ENCODE results near the gene FXYD1.

Gene FXYD1

GRCh38 chr19:35119578-35120155 lies 19.0 kb upstream of the FXYD1 start:
- DNase-seq, result no peak
- H3K4me3 ChIP-seq (ENCODE audit: low read depth, low read length), result no peak overlapping the region
- TF ChIP-seq CTCF (IDR thresholded peaks at IDR 0.05; ENCODE audit: low read depth, low read length, missing control alignments), result no peak
- no peaks in the 10 kb centered on the region for H3K27me3 ChIP-seq (replicated peaks)
- H3K36me3 ChIP-seq (replicated peaks), result no peaks in the 10 kb centered on the region
- in situ Hi-C loops (cut with HindIII; ENCODE audit: low pct_ligation_motif_present, low sequenced_read_pairs), result no loop called here
- no peak overlapping the region for H3K27ac ChIP-seq

GRCh38 chr19:35120492-35120891 lies 18.1 kb upstream of the FXYD1 start:
- no peak overlapping the region for H3K27ac ChIP-seq
- no peak for DNase-seq
- H3K4me3 ChIP-seq (ENCODE audit: low read depth, low read length), result no peak overlapping the region
- no peaks in the 10 kb centered on the region for H3K27me3 ChIP-seq (replicated peaks)
- TF ChIP-seq CTCF (IDR thresholded peaks at IDR 0.05; ENCODE audit: low read depth, low read length, missing control alignments), result no peak
- in situ Hi-C loops (cut with HindIII; ENCODE audit: low pct_ligation_motif_present, low sequenced_read_pairs), result no loop called here
- no peaks in the 10 kb centered on the region for H3K36me3 ChIP-seq (replicated peaks)

- DNase-seq, result no peak
- no peak overlapping the region for H3K27ac ChIP-seq
- no peak overlapping the region for H3K4me3 ChIP-seq (ENCODE audit: low read depth, low read length)
- in situ Hi-C loops (cut with HindIII; ENCODE audit: low pct_ligation_motif_present, low sequenced_read_pairs), result no loop called here
- no peak for TF ChIP-seq CTCF (IDR thresholded peaks at IDR 0.05; ENCODE audit: low read depth, low read length, missing control alignments)
- no peaks in the 10 kb centered on the region for H3K36me3 ChIP-seq (replicated peaks)
- H3K27me3 ChIP-seq (replicated peaks), result no peaks in the 10 kb centered on the region
These were observed 17.7 kb upstream of the FXYD1 start for GRCh38 chr19:35120898-35121297.

- H3K27ac ChIP-seq, result no peak overlapping the region
- TF ChIP-seq CTCF (IDR thresholded peaks at IDR 0.05; ENCODE audit: low read depth, low read length, missing control alignments), result no peak
- in situ Hi-C loops (cut with HindIII; ENCODE audit: low pct_ligation_motif_present, low sequenced_read_pairs), result no loop called here
- no peak overlapping the region for H3K4me3 ChIP-seq (ENCODE audit: low read depth, low read length)
- no peaks in the 10 kb centered on the region for H3K27me3 ChIP-seq (replicated peaks)
- no peaks in the 10 kb centered on the region for H3K36me3 ChIP-seq (replicated peaks)
- DNase-seq, result no peak
These were observed 15.7 kb upstream of the FXYD1 start for GRCh38 chr19:35122687-35123551.

- H3K27ac ChIP-seq, result no peak overlapping the region
- in situ Hi-C loops (cut with HindIII; ENCODE audit: low pct_ligation_motif_present, low sequenced_read_pairs), result no loop called here
- no peaks in the 10 kb centered on the region for H3K27me3 ChIP-seq (replicated peaks)
- DNase-seq, result no peak
- no peaks in the 10 kb centered on the region for H3K36me3 ChIP-seq (replicated peaks)
- TF ChIP-seq CTCF (IDR thresholded peaks at IDR 0.05; ENCODE audit: low read depth, low read length, missing control alignments), result no peak
- H3K4me3 ChIP-seq (ENCODE audit: low read depth, low read length), result no peak overlapping the region
These were observed 15.1 kb upstream of the FXYD1 start for GRCh38 chr19:35123573-35123972.
